Suprapubic skin (tissue), 3 donors: ENCODE measurements around the gene FAM32A.

ENCODE experiments used
- CTCF ChIP-seq, 2 donors: fragments of 200-600 bp in 1 of 2; fragments of 450-650 bp in 1 of 2; sonication (generic) in 1 of 2; IDR thresholded peaks; one replicate each; pipeline ENCODE4 v1.5.1; 2016 to 2019; ENCODE audit warnings: antibody characterized with exemption in 2 of 2, mild to moderate bottlenecking in 1 of 2, moderate library complexity in 1 of 2
- EP300 ChIP-seq: sonication (generic); formaldehyde crosslinking; IDR thresholded peaks from one replicate; pipeline ENCODE4 v1.6.1; 2017; ENCODE audit warnings: antibody characterized with exemption
- POLR2A ChIP-seq, 2 donors: fragments of 450-650 bp; IDR thresholded peaks; one replicate each; pipeline ENCODE4 v1.6.1; 2017; ENCODE audit warnings: antibody characterized with exemption in 2 of 2, mild to moderate bottlenecking in 2 of 2, moderate library complexity in 2 of 2

GRCh38 chr19:16207490-16208025, 22.3 kb downstream of the FAM32A start:
- TF ChIP-seq POLR2A (IDR thresholded peaks at IDR 0.05) (no peak), EP300 (no peak), CTCF (IDR thresholded peaks at IDR 0.05) (no peak)
